GM13976 (cell line): ENCODE results near the gene ADAMTS2.

Source experiments
- DNase-seq: peaks from one replicate; pipeline ENCODE4 v3.0.0; 2012; ENCODE audit warnings: low spot score
- in situ Hi-C: fragments of 300-500 bp; cut with MboI; formaldehyde crosslinking; loops from one replicate; pipeline ENCODE4 v1.12.0; 2022; ENCODE audit warnings: low sequenced_read_pairs, mixed read lengths, inconsistent platforms; ENCODE audit not compliant: unreplicated experiment
- TF ChIP-seq, protein P1 (sequence below): IDR thresholded peaks from 2 replicates; pipeline ENCODE4 v1.5.1; 2012; ENCODE audit warnings: borderline replicate concordance, mild to moderate bottlenecking; ENCODE audit not compliant: insufficient read depth; ENCODE audit errors: extremely low read depth, missing control alignments, control extremely low read depth

Gene ADAMTS2

DNA sequence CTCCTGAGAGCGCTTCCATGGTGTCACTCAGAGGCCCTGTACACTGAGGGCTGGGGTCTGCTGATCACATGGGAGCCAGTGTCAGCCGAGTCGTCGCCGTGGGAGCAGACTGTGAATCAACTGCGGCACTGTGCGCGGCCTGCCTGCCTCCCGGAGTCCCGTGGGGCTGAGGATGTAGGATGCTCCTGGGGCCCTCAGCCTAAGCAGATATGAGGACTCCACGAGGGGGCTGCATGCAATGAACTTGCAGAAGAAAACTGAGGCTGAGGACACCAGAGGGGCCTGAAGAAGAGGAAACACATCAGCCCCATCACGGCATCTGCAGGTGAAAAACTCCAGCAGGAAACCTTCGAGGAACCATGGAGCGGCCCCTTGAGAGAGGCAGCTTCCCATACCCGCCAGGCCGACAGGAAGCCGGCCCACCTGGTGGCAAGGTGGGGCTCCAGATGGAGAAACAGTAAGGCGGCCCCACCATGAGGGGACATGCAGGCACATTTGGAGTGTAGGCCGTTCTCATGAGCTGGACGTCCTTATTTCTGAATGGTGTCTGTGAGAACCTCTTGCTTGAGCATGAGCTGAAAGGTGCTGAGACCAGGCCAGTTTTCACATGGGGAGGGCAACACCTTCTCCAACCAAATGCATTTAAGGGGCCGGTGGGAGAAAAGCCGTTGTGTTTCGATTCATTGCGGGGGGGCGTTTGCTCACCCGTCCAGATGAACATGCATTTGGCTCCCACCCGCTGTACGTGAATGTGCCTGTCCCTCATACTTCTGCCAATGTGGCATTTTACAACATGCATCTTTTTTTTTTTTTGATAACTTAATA is 35.2 kb upstream of the ADAMTS2 start:
- TF ChIP-seq, protein P1, sequence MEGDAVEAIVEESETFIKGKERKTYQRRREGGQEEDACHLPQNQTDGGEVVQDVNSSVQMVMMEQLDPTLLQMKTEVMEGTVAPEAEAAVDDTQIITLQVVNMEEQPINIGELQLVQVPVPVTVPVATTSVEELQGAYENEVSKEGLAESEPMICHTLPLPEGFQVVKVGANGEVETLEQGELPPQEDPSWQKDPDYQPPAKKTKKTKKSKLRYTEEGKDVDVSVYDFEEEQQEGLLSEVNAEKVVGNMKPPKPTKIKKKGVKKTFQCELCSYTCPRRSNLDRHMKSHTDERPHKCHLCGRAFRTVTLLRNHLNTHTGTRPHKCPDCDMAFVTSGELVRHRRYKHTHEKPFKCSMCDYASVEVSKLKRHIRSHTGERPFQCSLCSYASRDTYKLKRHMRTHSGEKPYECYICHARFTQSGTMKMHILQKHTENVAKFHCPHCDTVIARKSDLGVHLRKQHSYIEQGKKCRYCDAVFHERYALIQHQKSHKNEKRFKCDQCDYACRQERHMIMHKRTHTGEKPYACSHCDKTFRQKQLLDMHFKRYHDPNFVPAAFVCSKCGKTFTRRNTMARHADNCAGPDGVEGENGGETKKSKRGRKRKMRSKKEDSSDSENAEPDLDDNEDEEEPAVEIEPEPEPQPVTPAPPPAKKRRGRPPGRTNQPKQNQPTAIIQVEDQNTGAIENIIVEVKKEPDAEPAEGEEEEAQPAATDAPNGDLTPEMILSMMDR: no peak
- DNase-seq: peak; percentile 21
- in situ Hi-C loops: no loop called here

DNA sequence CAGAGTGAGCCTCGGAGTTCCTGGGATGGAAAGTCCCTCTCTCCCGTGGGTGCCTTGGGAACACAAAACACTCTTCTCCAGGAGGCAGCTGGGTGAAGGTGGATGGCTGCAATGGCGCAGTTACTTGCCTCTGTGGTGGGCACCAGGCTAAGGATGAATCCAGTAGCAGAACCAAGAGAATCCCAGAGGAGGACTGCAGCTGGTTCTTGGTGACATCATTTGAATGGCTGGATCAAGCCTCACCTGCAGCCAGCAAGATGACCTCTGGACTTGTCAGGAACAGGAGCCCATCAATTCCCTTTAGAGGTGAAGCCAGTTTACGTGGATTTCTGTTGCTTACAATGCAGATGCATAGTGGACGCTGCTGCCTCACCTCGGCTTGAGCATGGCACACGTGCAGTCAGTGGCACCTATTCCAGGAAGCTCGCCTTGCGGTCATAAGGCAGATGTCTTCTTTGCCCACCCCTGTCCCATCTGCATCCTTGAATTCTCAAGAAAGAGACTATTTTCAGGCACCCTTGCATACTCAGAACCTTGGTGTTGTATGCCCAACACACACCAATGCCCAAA is 34.1 kb upstream of the ADAMTS2 start:
- peak; percentile 19 for DNase-seq
- in situ Hi-C loops: no loop called here
- TF ChIP-seq, protein P1: no peak

DNA sequence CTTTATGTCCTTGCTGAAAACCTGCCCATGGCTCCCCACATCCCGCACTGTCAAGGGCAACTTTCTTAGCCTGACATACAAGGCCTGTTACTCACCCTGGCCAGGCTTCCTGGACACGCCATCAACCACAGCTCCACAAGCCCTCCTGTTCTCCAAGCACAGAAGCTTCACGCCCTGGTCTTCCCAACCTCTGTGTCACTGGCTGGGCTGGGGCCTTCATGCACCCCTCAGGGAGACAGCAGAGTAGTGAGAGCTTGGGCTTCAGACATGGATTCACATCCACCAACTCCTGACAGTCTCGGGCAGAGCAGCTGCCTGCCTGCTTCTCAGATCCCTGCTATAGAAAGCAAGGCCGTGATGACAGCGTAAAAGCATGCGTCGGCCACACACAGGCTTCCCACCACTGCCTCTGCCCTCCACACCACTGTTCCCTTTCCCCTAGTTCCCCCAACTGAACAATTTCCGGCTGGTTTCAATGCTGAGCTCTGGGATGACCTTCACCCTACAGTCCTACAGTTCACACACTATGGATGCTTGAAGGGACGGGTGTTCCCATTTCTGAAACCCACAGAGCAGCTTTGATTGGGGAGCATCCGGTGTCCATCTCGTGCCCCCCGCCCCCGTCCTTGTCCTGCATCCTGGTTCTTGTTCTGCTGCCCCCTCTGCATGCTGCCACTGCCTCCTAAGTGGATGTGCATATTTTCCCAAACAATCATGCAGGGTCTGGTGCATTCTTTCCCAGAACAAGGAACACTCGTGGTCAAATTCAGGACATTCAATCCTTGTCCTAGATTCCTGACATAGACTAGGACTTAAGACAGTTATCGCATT is 33.4 kb upstream of the ADAMTS2 start:
- in situ Hi-C loops: no loop called here
- TF ChIP-seq, protein P1: no peak
- peak; percentile 16 for DNase-seq

DNA sequence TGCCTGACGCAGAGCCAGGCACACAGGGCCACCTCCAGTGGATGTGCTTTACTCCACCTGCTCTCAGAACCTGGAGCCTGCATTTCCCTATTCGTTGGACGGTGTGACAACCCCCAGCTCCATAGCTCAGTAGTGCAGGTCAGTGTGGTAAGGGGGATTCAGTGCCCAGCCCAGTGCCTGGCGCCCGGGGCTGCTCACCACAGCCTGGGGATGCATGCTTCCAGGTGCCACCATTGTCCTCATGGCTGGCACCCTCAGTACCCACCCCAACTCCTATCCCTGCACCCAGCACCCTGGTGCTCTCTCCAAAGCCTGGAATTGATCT is 32.8 kb upstream of the ADAMTS2 start:
- in situ Hi-C loops: no loop called here
- TF ChIP-seq, protein P1: no peak
- DNase-seq: peak; percentile 20

DNA sequence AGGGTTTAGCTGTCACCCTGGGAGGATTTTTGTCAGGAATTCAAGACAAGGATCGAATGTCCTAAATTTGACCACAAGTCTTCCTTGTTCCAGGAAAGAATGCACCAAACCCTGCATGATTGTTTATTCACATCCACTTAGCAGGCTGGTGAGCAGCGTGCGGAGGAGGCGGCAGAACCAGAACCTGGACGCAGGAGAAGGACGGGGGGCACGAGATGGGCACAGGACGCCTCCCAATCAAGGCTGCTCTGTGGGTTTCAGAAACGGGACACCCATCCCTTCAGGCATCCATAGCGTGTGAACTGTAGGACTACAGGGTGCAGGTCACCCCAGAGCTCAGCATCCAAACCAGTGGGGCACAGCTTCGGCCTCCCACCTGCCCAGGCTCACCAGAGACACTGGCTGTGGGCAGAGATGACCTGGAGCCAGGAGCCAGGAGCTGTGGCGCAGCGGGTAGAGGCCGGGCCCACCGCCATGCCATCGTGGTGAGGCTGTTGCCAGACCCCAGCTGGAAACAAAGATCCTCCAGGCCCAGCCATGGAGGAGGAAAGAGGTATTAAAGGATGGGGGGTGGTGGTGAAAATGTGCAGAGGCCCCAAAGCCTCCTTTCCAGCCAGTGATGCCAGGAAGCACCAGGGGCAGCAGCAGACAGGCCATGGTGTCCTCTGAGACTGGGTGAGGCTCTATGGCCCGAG is 32.3 kb upstream of the ADAMTS2 start:
- TF ChIP-seq, protein P1: no peak
- peak; percentile 19 for DNase-seq
- in situ Hi-C loops: no loop called here
